HepG2 (cell line): Measurements from ENCODE around the gene HSPA1L. TPM values are rescaled to one million over a fixed set of nuclear protein-coding genes. Genes with fewer than 3 reads are reported as not detected.

Experiments
- FOXK1 ChIP-seq: sonication (generic); formaldehyde crosslinking; IDR thresholded peaks from 2 replicates; pipeline ENCODE4 v1.4.0; 2020; ENCODE audit warnings: low read depth, missing genetic modification reagents, borderline replicate concordance
- NR0B2 ChIP-seq: sonication (generic); formaldehyde crosslinking; IDR thresholded peaks from 2 replicates; pipeline ENCODE4 v1.4.0; 2020; ENCODE audit warnings: mild to moderate bottlenecking, missing genetic modification reagents
- PHF21A ChIP-seq: sonication (generic); formaldehyde crosslinking; IDR thresholded peaks from 2 replicates; pipeline ENCODE4 v1.5.0; 2020; ENCODE audit warnings: mild to moderate bottlenecking, missing genetic modification reagents
- RELA ChIP-seq: sonication (generic); formaldehyde crosslinking; IDR thresholded peaks from 2 replicates; pipeline ENCODE4 v1.4.0; 2020; ENCODE audit warnings: missing genetic modification reagents
- REXO4 ChIP-seq: sonication (generic); formaldehyde crosslinking; IDR thresholded peaks from 2 replicates; pipeline ENCODE4 v1.8.0; 2022; ENCODE audit warnings: missing genetic modification reagents, mild to moderate bottlenecking, borderline replicate concordance
- YEATS2 ChIP-seq: sonication (generic); formaldehyde crosslinking; IDR thresholded peaks from 2 replicates; pipeline ENCODE4 v1.4.0; 2020; ENCODE audit warnings: missing genetic modification reagents, borderline replicate concordance
- ZBTB25 ChIP-seq: IDR thresholded peaks from 2 replicates; pipeline ENCODE4 v1.6.1; 2018; ENCODE audit warnings: missing genetic modification reagents
- ZFX ChIP-seq: sonication (generic); formaldehyde crosslinking; IDR thresholded peaks from 2 replicates; pipeline ENCODE4 v1.4.0; 2020; ENCODE audit warnings: mild to moderate bottlenecking, low read depth, missing genetic modification reagents, moderate library complexity
- ZMYM3 ChIP-seq: sonication (generic); formaldehyde crosslinking; IDR thresholded peaks from 2 replicates; pipeline ENCODE4 v1.5.1; 2020; ENCODE audit warnings: mild to moderate bottlenecking, missing genetic modification reagents
- ZNF605 ChIP-seq: sonication (generic); formaldehyde crosslinking; IDR thresholded peaks from 2 replicates; pipeline ENCODE4 v1.8.0; 2022; ENCODE audit warnings: mild to moderate bottlenecking, missing genetic modification reagents
- ZNF841 ChIP-seq: sonication (generic); formaldehyde crosslinking; IDR thresholded peaks from 2 replicates; pipeline ENCODE4 v1.8.1; 2023; ENCODE audit warnings: missing genetic modification reagents, borderline replicate concordance
- ZSCAN30 ChIP-seq: sonication (generic); formaldehyde crosslinking; IDR thresholded peaks from 2 replicates; pipeline ENCODE4 v1.5.0; 2020; ENCODE audit warnings: mild to moderate bottlenecking, missing genetic modification reagents
- polyA plus RNA-seq, 8 experiments: library from polyadenylated mRNA; depleted of rRNA in 3 of 8; stranded (reverse) in 7 of 8; unstranded in 1 of 8; fragments of >200 nt; fragmentation: Illumina TruSeq in 4 of 8; extraction: Trizol in 4 of 8; gene quantifications; 2 replicates each; pipeline versions ENCODE4 v1.2.1 to v1.2.3, GENCODE V29; 2011 to 2016; ENCODE audit warnings: low read depth in 4 of 8, missing spikeins in 1 of 8, mixed read lengths in 1 of 8; ENCODE audit not compliant: insufficient read depth in 1 of 8
- total RNA-seq, 5 experiments: library from RNA; depleted of rRNA; stranded (reverse); fragments of >200 nt; fragmentation: Illumina TruSeq; extraction: Trizol; gene quantifications; 2 replicates each; pipeline ENCODE4 v1.2.3, GENCODE V29; 2016; ENCODE audit warnings: low read depth in 1 of 5
- TF ChIP-seq, protein P1 (sequence below): sonication (generic); formaldehyde crosslinking; IDR thresholded peaks from 2 replicates; pipeline ENCODE4 v1.4.0; 2020; ENCODE audit warnings: mild to moderate bottlenecking, low read depth, missing genetic modification reagents
- TF ChIP-seq, protein P2 (sequence below): sonication (generic); formaldehyde crosslinking; IDR thresholded peaks from 2 replicates; pipeline ENCODE4 v1.5.0; 2020; ENCODE audit warnings: mild to moderate bottlenecking, missing genetic modification reagents, borderline replicate concordance
- TF ChIP-seq, protein P3 (sequence below): sonication (generic); formaldehyde crosslinking; IDR thresholded peaks from 2 replicates; pipeline ENCODE4 v1.8.1; 2022; ENCODE audit warnings: mild to moderate bottlenecking, missing genetic modification reagents
- TF ChIP-seq, protein P4 (sequence below): sonication (generic); formaldehyde crosslinking; IDR thresholded peaks from 2 replicates; pipeline ENCODE4 v1.4.0; 2020; ENCODE audit warnings: missing genetic modification reagents; ENCODE audit errors: not compliant biosample characterization
- TF ChIP-seq, protein P5 (sequence below): sonication (generic); formaldehyde crosslinking; IDR thresholded peaks from 2 replicates; pipeline ENCODE4 v1.4.0; 2020; ENCODE audit warnings: missing genetic modification reagents
- TF ChIP-seq, protein P6 (sequence below): IDR thresholded peaks from 2 replicates; pipeline ENCODE4 v1.6.1; 2016

HSPA1L gene
- total and polyA plus RNA-seq, 2 of the 13 experiments (the other 11 are each of a cell fraction or from before 2014, with no cell fraction given) = 0.55 to 1.0 TPM

- TF ChIP-seq, protein P1, sequence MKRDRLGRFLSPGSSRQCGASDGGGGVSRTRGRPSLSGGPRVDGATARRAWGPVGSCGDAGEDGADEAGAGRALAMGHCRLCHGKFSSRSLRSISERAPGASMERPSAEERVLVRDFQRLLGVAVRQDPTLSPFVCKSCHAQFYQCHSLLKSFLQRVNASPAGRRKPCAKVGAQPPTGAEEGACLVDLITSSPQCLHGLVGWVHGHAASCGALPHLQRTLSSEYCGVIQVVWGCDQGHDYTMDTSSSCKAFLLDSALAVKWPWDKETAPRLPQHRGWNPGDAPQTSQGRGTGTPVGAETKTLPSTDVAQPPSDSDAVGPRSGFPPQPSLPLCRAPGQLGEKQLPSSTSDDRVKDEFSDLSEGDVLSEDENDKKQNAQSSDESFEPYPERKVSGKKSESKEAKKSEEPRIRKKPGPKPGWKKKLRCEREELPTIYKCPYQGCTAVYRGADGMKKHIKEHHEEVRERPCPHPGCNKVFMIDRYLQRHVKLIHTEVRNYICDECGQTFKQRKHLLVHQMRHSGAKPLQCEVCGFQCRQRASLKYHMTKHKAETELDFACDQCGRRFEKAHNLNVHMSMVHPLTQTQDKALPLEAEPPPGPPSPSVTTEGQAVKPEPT (CRISPR knock-in tag) = no peak
- 0 out of 2 replicates have a peak, but pooled peaks have one; percentile 5 for TF ChIP-seq FOXK1 (CRISPR knock-in tag)
- TF ChIP-seq ZSCAN30 (CRISPR knock-in tag) = no peak
- TF ChIP-seq, protein P2, sequence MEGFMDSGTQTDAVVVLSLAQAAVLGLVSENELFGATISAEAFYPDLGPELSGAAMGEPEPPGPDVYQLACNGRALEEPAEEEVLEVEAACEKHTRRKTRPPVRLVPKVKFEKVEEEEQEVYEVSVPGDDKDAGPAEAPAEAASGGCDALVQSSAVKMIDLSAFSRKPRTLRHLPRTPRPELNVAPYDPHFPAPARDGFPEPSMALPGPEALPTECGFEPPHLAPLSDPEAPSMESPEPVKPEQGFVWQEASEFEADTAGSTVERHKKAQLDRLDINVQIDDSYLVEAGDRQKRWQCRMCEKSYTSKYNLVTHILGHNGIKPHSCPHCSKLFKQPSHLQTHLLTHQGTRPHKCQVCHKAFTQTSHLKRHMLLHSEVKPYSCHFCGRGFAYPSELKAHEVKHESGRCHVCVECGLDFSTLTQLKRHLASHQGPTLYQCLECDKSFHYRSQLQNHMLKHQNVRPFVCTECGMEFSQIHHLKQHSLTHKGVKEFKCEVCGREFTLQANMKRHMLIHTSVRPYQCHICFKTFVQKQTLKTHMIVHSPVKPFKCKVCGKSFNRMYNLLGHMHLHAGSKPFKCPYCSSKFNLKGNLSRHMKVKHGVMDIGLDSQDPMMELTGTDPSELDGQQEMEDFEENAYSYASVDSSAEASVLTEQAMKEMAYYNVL (CRISPR knock-in tag) = 0 out of 2 replicates have a peak, but pooled peaks have one; percentile 15
- TF ChIP-seq, protein P3, sequence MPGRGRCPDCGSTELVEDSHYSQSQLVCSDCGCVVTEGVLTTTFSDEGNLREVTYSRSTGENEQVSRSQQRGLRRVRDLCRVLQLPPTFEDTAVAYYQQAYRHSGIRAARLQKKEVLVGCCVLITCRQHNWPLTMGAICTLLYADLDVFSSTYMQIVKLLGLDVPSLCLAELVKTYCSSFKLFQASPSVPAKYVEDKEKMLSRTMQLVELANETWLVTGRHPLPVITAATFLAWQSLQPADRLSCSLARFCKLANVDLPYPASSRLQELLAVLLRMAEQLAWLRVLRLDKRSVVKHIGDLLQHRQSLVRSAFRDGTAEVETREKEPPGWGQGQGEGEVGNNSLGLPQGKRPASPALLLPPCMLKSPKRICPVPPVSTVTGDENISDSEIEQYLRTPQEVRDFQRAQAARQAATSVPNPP (CRISPR knock-in tag) = no peak; the same call in 1 of the 2 replicates
- no peak for TF ChIP-seq ZNF605 (CRISPR knock-in tag)
- no peak for TF ChIP-seq ZMYM3 (CRISPR knock-in tag)
- TF ChIP-seq NR0B2 (CRISPR knock-in tag) = no peak
- no peak for TF ChIP-seq ZNF841 (CRISPR knock-in tag)
- no peak for TF ChIP-seq ZFX (CRISPR knock-in tag)
- TF ChIP-seq YEATS2 (CRISPR knock-in tag) = no peak
- TF ChIP-seq, protein P4, sequence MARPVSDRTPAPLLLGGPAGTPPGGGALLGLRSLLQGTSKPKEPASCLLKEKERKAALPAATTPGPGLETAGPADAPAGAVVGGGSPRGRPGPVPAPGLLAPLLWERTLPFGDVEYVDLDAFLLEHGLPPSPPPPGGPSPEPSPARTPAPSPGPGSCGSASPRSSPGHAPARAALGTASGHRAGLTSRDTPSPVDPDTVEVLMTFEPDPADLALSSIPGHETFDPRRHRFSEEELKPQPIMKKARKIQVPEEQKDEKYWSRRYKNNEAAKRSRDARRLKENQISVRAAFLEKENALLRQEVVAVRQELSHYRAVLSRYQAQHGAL (CRISPR knock-in tag) = no peak
- TF ChIP-seq, protein P5, sequence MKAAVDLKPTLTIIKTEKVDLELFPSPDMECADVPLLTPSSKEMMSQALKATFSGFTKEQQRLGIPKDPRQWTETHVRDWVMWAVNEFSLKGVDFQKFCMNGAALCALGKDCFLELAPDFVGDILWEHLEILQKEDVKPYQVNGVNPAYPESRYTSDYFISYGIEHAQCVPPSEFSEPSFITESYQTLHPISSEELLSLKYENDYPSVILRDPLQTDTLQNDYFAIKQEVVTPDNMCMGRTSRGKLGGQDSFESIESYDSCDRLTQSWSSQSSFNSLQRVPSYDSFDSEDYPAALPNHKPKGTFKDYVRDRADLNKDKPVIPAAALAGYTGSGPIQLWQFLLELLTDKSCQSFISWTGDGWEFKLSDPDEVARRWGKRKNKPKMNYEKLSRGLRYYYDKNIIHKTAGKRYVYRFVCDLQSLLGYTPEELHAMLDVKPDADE (CRISPR knock-in tag) = 0 out of 2 replicates have a peak, but pooled peaks have one; percentile 54
- no peak for TF ChIP-seq REXO4 (CRISPR knock-in tag)
- TF ChIP-seq PHF21A = no peak
- TF ChIP-seq, protein P6, sequence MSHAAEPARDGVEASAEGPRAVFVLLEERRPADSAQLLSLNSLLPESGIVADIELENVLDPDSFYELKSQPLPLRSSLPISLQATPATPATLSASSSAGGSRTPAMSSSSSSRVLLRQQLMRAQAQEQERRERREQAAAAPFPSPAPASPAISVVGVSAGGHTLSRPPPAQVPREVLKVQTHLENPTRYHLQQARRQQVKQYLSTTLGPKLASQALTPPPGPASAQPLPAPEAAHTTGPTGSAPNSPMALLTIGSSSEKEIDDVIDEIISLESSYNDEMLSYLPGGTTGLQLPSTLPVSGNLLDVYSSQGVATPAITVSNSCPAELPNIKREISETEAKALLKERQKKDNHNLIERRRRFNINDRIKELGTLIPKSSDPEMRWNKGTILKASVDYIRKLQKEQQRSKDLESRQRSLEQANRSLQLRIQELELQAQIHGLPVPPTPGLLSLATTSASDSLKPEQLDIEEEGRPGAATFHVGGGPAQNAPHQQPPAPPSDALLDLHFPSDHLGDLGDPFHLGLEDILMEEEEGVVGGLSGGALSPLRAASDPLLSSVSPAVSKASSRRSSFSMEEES (CRISPR knock-in tag) = no peak
- TF ChIP-seq RELA = no peak
- no peak for TF ChIP-seq ZBTB25 (CRISPR knock-in tag)
Measured at GRCh38 chr6:31826793-31827285, 11.8 kb upstream of the HSPA1L start (continued).
